ENCODE results near the gene FLT1.

DNA sequence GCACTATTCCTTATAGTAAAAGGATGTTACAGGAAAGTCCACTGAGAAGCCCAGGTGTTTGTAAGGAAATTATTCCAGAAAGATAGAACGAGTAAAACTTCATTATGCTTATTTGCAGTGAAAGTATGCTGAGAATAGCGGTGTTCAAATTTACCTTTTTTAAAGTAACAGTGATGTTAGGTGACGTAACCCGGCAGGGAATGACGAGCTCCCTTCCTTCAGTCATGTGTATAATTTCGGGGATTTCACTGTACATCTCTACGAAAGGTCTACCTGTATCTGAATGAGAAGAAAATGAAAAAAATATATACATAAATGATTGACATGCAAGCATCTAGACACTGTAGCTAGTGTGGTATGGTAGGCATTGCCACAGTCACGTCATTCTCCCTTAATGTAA lies 56.9 kb downstream of the FLT1 start:
- TF ChIP-seq, protein P1, sequence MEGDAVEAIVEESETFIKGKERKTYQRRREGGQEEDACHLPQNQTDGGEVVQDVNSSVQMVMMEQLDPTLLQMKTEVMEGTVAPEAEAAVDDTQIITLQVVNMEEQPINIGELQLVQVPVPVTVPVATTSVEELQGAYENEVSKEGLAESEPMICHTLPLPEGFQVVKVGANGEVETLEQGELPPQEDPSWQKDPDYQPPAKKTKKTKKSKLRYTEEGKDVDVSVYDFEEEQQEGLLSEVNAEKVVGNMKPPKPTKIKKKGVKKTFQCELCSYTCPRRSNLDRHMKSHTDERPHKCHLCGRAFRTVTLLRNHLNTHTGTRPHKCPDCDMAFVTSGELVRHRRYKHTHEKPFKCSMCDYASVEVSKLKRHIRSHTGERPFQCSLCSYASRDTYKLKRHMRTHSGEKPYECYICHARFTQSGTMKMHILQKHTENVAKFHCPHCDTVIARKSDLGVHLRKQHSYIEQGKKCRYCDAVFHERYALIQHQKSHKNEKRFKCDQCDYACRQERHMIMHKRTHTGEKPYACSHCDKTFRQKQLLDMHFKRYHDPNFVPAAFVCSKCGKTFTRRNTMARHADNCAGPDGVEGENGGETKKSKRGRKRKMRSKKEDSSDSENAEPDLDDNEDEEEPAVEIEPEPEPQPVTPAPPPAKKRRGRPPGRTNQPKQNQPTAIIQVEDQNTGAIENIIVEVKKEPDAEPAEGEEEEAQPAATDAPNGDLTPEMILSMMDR (IDR thresholded peaks at IDR 0.05): no peak
- no peak for TF ChIP-seq POLR2A (IDR thresholded peaks at IDR 0.05)
- no peak for TF ChIP-seq EP300 (IDR thresholded peaks at IDR 0.05)
